ENCODE results near the gene FGF12. TPM values are rescaled to one million over a fixed set of nuclear protein-coding genes. Genes with fewer than 3 reads are reported as not detected.

The FGF12 gene
- total RNA-seq, 1 donor from 2014 or later = 7.0 TPM

GRCh38 chr3:192501401-192501800 lies 225.9 kb downstream of the FGF12 start:
- H3K79me2 ChIP-seq (ENCODE audit: low read depth) = no peaks in the 10 kb centered on the region
- H3K4me2 ChIP-seq = no peak overlapping the region
- Mint-ChIP-seq H3K4me1 (no peaks in the 10 kb centered on the region), H3K9me3 (no peaks in the 10 kb centered on the region), H3K4me3 (no peak overlapping the region), H3K27me3 (ENCODE audit: insufficient read depth, low read depth) (peaks cover 3% of the 10 kb centered on the region), H3K36me3 (no peaks in the 10 kb centered on the region), H3K27ac (no peak overlapping the region)
- H3K27me3 ChIP-seq = no peaks in the 10 kb centered on the region
- H3K4me1 ChIP-seq = no peaks in the 10 kb centered on the region
- TF ChIP-seq CTCF (IDR thresholded peaks at IDR 0.05) (no peak), EZH2 (IDR thresholded peaks at IDR 0.05) (no peak), EZH2phosphoT487 (IDR thresholded peaks at IDR 0.05) (no peak)
- no peak overlapping the region for H3K9ac ChIP-seq
- no peaks in the 10 kb centered on the region for H3K36me3 ChIP-seq
- H3K9me3 ChIP-seq (ENCODE audit: low read depth) = no peaks in the 10 kb centered on the region
- no peak for DNase-seq (ENCODE audit: low spot score)
- H3K27ac ChIP-seq = no peak overlapping the region
- no peak overlapping the region for H2AFZ ChIP-seq (replicated peaks)
- no peaks in the 10 kb centered on the region for H4K20me1 ChIP-seq (ENCODE audit: low read depth)
- H3K4me3 ChIP-seq = no peak overlapping the region
- no peaks in the 10 kb centered on the region for H3F3A ChIP-seq (ENCODE audit: low read depth)

GRCh38 chr3:192496905-192497587 lies 230.3 kb downstream of the FGF12 start:
- no peaks in the 10 kb centered on the region for H3K4me1 Mint-ChIP-seq
- no peak overlapping the region for H3K9ac ChIP-seq
- H3K27me3 Mint-ChIP-seq (ENCODE audit: insufficient read depth, low read depth) = peaks cover 5% of the 10 kb centered on the region
- no peaks in the 10 kb centered on the region for H3K4me1 ChIP-seq
- TF ChIP-seq CTCF (IDR thresholded peaks at IDR 0.05) = no peak
- no peak for TF ChIP-seq EZH2 (IDR thresholded peaks at IDR 0.05)
- TF ChIP-seq EZH2phosphoT487 (IDR thresholded peaks at IDR 0.05) = no peak
- no peaks in the 10 kb centered on the region for H3K27me3 ChIP-seq
- no peak for DNase-seq (ENCODE audit: low spot score)
- H3K36me3 Mint-ChIP-seq = no peaks in the 10 kb centered on the region
- no peak overlapping the region for H3K27ac Mint-ChIP-seq
- no peak overlapping the region for H3K4me2 ChIP-seq
- no peak overlapping the region for H3K4me3 ChIP-seq
- H3K9me3 ChIP-seq (ENCODE audit: low read depth) = no peaks in the 10 kb centered on the region
- no peaks in the 10 kb centered on the region for H3K9me3 Mint-ChIP-seq
- H3K27ac ChIP-seq = no peak overlapping the region
- H2AFZ ChIP-seq (replicated peaks) = no peak overlapping the region
- H4K20me1 ChIP-seq (ENCODE audit: low read depth) = no peaks in the 10 kb centered on the region
- H3F3A ChIP-seq (ENCODE audit: low read depth) = no peaks in the 10 kb centered on the region
- no peaks in the 10 kb centered on the region for H3K79me2 ChIP-seq (ENCODE audit: low read depth)
- no peaks in the 10 kb centered on the region for H3K36me3 ChIP-seq
- no peak overlapping the region for H3K4me3 Mint-ChIP-seq

- Histone ChIP-seq H3K4me3 (no peak overlapping the region), H3K36me3 (no peaks in the 10 kb centered on the region), H3K9ac (no peak overlapping the region), H3K4me2 (no peak overlapping the region), H3K9me3 (ENCODE audit: low read depth) (no peaks in the 10 kb centered on the region), H3K79me2 (ENCODE audit: low read depth) (no peaks in the 10 kb centered on the region), H4K20me1 (ENCODE audit: low read depth) (no peaks in the 10 kb centered on the region), H3K27me3 (no peaks in the 10 kb centered on the region), H3K4me1 (no peaks in the 10 kb centered on the region), H3K27ac (no peak overlapping the region), H3F3A (ENCODE audit: low read depth) (no peaks in the 10 kb centered on the region), H2AFZ (replicated peaks) (no peak overlapping the region)
- Mint-ChIP-seq H3K4me1 (no peaks in the 10 kb centered on the region), H3K27me3 (ENCODE audit: insufficient read depth, low read depth) (peaks cover 5% of the 10 kb centered on the region), H3K4me3 (no peak overlapping the region), H3K36me3 (no peaks in the 10 kb centered on the region), H3K27ac (no peak overlapping the region), H3K9me3 (no peaks in the 10 kb centered on the region)
- TF ChIP-seq CTCF (IDR thresholded peaks at IDR 0.05) (no peak), EZH2 (IDR thresholded peaks at IDR 0.05) (no peak), EZH2phosphoT487 (IDR thresholded peaks at IDR 0.05) (no peak)
- DNase-seq (ENCODE audit: low spot score) = no peak
These were observed 233.2 kb downstream of the FGF12 start for GRCh38 chr3:192494174-192494573.
